LNCaP clone FGC (cell line): ENCODE results near the gene RADX.

ENCODE experiments used
- DNase-seq: peaks from one replicate; pipeline ENCODE4 v3.0.0-alpha.2; 2011; ENCODE audit warnings: low read depth
- H3K4me3 ChIP-seq: 2 replicates; pipeline ENCODE4 v1.5.1; 2011; ENCODE audit warnings: mild to moderate bottlenecking, low read depth, low read length, control low read depth
- TF ChIP-seq, protein P1 (sequence below): IDR thresholded peaks from 2 replicates; pipeline ENCODE4 v1.5.1; 2012; ENCODE audit warnings: mild to moderate bottlenecking; ENCODE audit not compliant: control insufficient read depth, insufficient read depth; ENCODE audit errors: extremely low read depth

RADX gene

DNA sequence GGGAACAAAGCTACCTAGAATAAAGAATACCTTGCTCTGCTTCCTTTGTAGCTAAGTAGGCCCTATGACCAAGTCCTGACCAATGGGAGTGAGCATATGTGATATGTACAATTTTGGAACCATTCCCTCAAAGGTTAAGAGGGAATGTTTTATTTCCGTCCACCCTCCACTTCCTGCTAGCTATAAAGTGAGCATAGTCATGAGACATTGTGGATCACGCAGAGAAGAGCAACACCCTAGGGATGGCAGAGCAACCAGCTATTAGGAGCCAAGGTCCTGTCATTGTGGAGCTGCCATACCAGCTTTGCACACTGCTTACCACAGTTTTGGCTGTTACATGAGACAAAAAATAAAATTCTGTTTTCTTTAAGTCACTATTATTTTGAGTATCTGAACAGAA, 68.9 kb downstream of the RADX start:
- H3K4me3 ChIP-seq: no peak overlapping the region
- no peak for DNase-seq
- TF ChIP-seq, protein P1, sequence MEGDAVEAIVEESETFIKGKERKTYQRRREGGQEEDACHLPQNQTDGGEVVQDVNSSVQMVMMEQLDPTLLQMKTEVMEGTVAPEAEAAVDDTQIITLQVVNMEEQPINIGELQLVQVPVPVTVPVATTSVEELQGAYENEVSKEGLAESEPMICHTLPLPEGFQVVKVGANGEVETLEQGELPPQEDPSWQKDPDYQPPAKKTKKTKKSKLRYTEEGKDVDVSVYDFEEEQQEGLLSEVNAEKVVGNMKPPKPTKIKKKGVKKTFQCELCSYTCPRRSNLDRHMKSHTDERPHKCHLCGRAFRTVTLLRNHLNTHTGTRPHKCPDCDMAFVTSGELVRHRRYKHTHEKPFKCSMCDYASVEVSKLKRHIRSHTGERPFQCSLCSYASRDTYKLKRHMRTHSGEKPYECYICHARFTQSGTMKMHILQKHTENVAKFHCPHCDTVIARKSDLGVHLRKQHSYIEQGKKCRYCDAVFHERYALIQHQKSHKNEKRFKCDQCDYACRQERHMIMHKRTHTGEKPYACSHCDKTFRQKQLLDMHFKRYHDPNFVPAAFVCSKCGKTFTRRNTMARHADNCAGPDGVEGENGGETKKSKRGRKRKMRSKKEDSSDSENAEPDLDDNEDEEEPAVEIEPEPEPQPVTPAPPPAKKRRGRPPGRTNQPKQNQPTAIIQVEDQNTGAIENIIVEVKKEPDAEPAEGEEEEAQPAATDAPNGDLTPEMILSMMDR: no peak

DNA sequence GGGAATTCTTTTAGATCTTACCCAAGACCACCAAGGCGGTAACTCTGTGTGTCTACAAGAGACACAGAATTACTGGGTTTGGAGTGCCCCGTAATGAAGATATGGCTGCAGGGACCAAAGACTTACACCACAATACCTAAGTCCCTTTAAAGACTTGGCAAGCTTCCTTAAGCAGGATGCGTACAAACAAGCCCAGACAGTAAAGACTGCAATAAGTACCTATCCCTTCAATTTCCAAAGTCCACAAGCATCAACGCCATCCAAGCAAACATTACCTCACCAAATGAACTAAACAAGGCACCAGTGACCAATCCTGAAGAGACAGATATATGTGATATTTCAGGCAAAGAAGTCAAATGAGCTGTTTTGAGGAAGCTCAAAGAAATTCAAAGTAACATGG, 72.4 kb downstream of the RADX start:
- TF ChIP-seq, protein P1: no peak
- no peak overlapping the region for H3K4me3 ChIP-seq
- DNase-seq: peak; percentile 27

DNA sequence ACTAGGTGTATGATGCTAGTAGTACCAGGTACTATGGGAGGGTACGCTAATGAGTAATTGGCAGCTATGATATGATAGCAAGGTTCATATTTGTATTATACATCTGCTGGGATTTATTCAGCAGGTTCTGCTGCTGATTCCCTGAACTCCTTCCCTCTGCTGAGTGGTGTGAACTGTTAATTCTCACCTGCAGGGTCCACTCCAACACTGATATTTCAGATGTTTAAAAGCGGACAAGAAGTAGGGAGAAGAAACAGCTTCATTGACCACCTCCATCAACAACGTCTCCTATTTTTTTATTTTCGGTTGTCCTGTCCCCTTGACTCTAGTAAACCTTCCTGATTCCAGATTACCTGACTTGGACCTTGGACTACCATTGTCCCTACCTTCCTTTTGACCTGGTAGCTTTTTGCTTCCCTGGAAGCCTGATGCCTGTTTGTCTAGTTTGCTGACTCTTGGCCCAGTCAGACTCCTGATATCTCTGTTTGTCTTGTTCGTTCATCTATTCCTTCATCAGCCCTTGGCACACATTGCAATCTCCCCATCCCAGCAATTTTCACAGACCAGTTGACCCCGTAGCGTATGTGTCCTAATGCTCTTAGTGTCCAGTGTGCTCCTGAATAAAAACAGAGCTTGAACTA, 80.8 kb downstream of the RADX start:
- DNase-seq: no peak
- no peak overlapping the region for H3K4me3 ChIP-seq
- TF ChIP-seq, protein P1: no peak

DNA sequence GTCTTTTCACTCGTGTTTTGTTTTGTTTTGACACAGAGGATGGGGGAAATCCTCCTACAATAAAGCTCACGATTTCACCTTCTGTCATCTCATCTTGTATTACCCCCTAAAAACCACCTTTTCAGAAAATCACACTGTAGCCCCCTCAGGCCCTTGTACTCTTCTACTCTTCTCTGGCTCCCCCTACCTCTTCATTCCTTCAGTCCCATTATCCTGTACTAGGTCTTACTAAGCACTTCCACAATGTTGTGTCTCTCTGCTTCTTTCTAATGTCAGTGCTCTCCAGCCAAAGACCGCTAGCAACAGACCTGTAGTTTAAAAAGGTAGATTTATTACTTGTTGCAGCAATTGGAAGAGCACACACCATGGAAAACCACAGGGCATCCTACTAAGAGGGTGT, 84.7 kb downstream of the RADX start:
- TF ChIP-seq, protein P1: no peak
- no peak overlapping the region for H3K4me3 ChIP-seq
- no peak for DNase-seq

DNA sequence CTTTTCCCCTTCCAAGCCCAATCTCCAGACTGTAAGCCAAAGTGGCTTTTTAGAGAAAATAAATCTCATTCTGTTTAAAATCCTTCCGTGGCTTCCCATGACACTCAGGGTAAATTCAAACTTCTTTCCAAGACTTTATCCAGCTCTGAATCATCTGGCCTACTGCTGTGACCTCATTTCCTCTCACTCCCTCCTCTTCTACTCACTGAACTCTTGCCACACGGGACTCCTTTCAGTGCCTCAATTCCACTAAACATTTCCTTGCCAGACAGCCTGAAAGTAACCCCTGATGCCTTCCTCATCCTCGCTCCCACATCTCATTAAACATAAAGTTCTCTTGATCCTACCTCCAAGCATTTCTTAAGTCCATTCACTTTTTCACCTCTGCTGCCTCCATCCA, 86.9 kb downstream of the RADX start:
- TF ChIP-seq, protein P1: no peak
- DNase-seq: no peak
- H3K4me3 ChIP-seq: no peak overlapping the region

DNA sequence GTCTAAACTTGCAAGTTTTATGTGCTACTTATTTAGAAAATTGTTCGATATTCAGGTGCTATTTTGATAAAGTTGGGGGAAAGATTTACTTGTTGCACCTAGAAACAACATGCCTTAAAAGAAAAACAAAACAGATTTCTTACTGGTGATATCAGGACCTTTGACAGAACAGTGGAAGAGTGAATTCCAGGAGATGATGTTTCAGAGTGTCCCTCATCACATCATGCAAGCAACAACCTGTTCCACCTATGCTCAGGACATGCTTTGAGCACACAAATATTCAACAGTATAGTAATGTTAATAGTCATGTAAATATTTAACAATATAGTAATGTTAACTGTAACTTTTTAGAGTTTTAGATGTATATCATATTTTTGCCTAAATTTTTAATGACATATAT, 90.9 kb downstream of the RADX start:
- H3K4me3 ChIP-seq: no peak overlapping the region
- no peak for DNase-seq
- TF ChIP-seq, protein P1: no peak

DNA sequence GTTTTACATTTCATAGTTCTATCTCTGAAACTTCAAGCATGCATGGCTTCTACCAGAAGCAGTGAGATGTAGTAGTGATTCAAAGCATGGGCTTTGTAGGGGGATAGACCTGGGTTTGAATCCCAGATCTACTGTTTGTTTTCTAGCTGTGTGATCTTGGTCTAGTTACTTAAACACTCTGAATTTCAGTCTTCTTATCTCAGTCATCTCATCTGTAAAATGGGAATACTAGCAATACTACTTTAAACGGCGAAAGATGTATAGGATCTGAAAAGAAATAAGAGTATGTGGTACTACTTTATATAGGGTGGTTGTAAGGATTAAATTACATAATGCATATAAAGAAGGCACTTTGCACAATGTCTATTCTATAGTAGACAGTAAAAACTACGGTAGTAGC, 94.7 kb downstream of the RADX start:
- DNase-seq: no peak
- TF ChIP-seq, protein P1: no peak

More for the DNA sequence above, 94.7 kb downstream of the RADX start:
- H3K4me3 ChIP-seq: no peak overlapping the region
